HepG2 (cell line): ENCODE data around the gene KAZALD1. TPM values are rescaled to one million over a fixed set of nuclear protein-coding genes. Genes with fewer than 3 reads are reported as not detected.

Source experiments
- ASH2L ChIP-seq: fragments of 300-600, 200-600 bp; sonication (generic); IDR thresholded peaks from 2 replicates; pipeline ENCODE4 v1.7.0; 2017; ENCODE audit warnings: low read depth, mild to moderate bottlenecking, moderate library complexity, mixed read lengths, low read length; ENCODE audit not compliant: insufficient read length
- HNRNPK ChIP-seq: fragments of 200-400 bp; formaldehyde crosslinking; IDR thresholded peaks from 2 replicates; pipeline ENCODE4 v1.6.1; 2018; ENCODE audit warnings: low read length, low read depth, moderate library complexity, mild to moderate bottlenecking; ENCODE audit not compliant: poor library complexity, severe bottlenecking
- KDM5B ChIP-seq: sonication (generic); formaldehyde crosslinking; IDR thresholded peaks from 2 replicates; pipeline ENCODE4 v1.4.0; 2020; ENCODE audit warnings: missing genetic modification reagents, mild to moderate bottlenecking, borderline replicate concordance
- MXD3 ChIP-seq: IDR thresholded peaks from 2 replicates; pipeline ENCODE4 v1.6.1; 2016; ENCODE audit warnings: mild to moderate bottlenecking, missing biosample characterization, missing genetic modification reagents
- MXD4 ChIP-seq: IDR thresholded peaks from 2 replicates; pipeline ENCODE4 v1.6.1; 2016; ENCODE audit warnings: mild to moderate bottlenecking, missing biosample characterization, missing genetic modification reagents
- NR2F2 ChIP-seq: IDR thresholded peaks from 2 replicates; pipeline ENCODE4 v1.6.1; 2012; ENCODE audit warnings: low read depth, inconsistent platforms, borderline replicate concordance
- PPARG ChIP-seq: conservative IDR thresholded peaks from 2 replicates; pipeline ENCODE4 v1.6.1; 2016; ENCODE audit warnings: missing biosample characterization, missing genetic modification reagents
- RARA ChIP-seq: IDR thresholded peaks from 2 replicates; pipeline ENCODE4 v1.6.1; 2016; ENCODE audit warnings: missing genetic modification reagents, missing compliant biosample characterization
- SATB2 ChIP-seq: sonication (generic); formaldehyde crosslinking; IDR thresholded peaks from 2 replicates; pipeline ENCODE4 v1.5.0; 2020; ENCODE audit warnings: missing genetic modification reagents
- SMC3 ChIP-seq: IDR thresholded peaks from 2 replicates; pipeline ENCODE4 v1.6.1; 2011; ENCODE audit warnings: low read length, improper control_type of control experiment
- TCF7 ChIP-seq: sonication (generic); IDR thresholded peaks from 2 replicates; pipeline ENCODE4 v1.6.1; 2016; ENCODE audit warnings: antibody characterized with exemption, low read depth
- TFDP1 ChIP-seq: IDR thresholded peaks from 2 replicates; pipeline ENCODE4 v1.6.1; 2016; ENCODE audit warnings: missing compliant biosample characterization, missing genetic modification reagents, borderline replicate concordance
- ZBED4 ChIP-seq: sonication (generic); formaldehyde crosslinking; IDR thresholded peaks from 2 replicates; pipeline ENCODE4 v1.4.0; 2020; ENCODE audit warnings: missing genetic modification reagents, borderline replicate concordance
- ZFP82 ChIP-seq: sonication (generic); formaldehyde crosslinking; IDR thresholded peaks from 2 replicates; pipeline ENCODE4 v1.5.1; 2020; ENCODE audit warnings: mild to moderate bottlenecking, missing genetic modification reagents, borderline replicate concordance
- ZNF138 ChIP-seq: sonication (generic); formaldehyde crosslinking; IDR thresholded peaks from 2 replicates; pipeline ENCODE4 v1.5.0; 2020; ENCODE audit warnings: mild to moderate bottlenecking, low read depth, missing genetic modification reagents
- ZNF501 ChIP-seq: sonication (generic); formaldehyde crosslinking; IDR thresholded peaks from 2 replicates; pipeline ENCODE4 v1.5.1; 2020; ENCODE audit warnings: mild to moderate bottlenecking, moderate library complexity, missing genetic modification reagents
- ZNF619 ChIP-seq: sonication (generic); formaldehyde crosslinking; IDR thresholded peaks from 2 replicates; pipeline ENCODE4 v1.4.0; 2020; ENCODE audit warnings: mild to moderate bottlenecking, missing genetic modification reagents
- ZNF644 ChIP-seq: IDR thresholded peaks from 2 replicates; pipeline ENCODE4 v1.6.1; 2016; ENCODE audit warnings: low read depth
- ZNF772 ChIP-seq: sonication (generic); formaldehyde crosslinking; IDR thresholded peaks from 2 replicates; pipeline ENCODE4 v1.5.0; 2020; ENCODE audit warnings: mild to moderate bottlenecking, missing genetic modification reagents
- polyA plus RNA-seq, 8 experiments: library from polyadenylated mRNA; depleted of rRNA in 3 of 8; stranded (reverse) in 7 of 8; unstranded in 1 of 8; fragments of >200 nt; fragmentation: Illumina TruSeq in 4 of 8; extraction: Trizol in 4 of 8; gene quantifications; 2 replicates each; pipeline versions ENCODE4 v1.2.1 to v1.2.3, GENCODE V29; 2011 to 2016; ENCODE audit warnings: low read depth in 4 of 8, missing spikeins in 1 of 8, mixed read lengths in 1 of 8; ENCODE audit not compliant: insufficient read depth in 1 of 8
- total RNA-seq, 5 experiments: library from RNA; depleted of rRNA; stranded (reverse); fragments of >200 nt; fragmentation: Illumina TruSeq; extraction: Trizol; gene quantifications; 2 replicates each; pipeline ENCODE4 v1.2.3, GENCODE V29; 2016; ENCODE audit warnings: low read depth in 1 of 5
- TF ChIP-seq, protein P1 (sequence below): sonication (generic); formaldehyde crosslinking; IDR thresholded peaks from 2 replicates; pipeline ENCODE4 v1.4.0; 2020; ENCODE audit warnings: missing genetic modification reagents
- TF ChIP-seq, protein P2 (sequence below): IDR thresholded peaks from 2 replicates; pipeline ENCODE4 v1.6.1; 2016; ENCODE audit warnings: missing genetic modification reagents, missing compliant biosample characterization

The KAZALD1 gene
- total and polyA plus RNA-seq, 2 of the 13 experiments (the other 11 are each of a cell fraction or from before 2014, with no cell fraction given), result 16.7 to 27.7 TPM

DNA sequence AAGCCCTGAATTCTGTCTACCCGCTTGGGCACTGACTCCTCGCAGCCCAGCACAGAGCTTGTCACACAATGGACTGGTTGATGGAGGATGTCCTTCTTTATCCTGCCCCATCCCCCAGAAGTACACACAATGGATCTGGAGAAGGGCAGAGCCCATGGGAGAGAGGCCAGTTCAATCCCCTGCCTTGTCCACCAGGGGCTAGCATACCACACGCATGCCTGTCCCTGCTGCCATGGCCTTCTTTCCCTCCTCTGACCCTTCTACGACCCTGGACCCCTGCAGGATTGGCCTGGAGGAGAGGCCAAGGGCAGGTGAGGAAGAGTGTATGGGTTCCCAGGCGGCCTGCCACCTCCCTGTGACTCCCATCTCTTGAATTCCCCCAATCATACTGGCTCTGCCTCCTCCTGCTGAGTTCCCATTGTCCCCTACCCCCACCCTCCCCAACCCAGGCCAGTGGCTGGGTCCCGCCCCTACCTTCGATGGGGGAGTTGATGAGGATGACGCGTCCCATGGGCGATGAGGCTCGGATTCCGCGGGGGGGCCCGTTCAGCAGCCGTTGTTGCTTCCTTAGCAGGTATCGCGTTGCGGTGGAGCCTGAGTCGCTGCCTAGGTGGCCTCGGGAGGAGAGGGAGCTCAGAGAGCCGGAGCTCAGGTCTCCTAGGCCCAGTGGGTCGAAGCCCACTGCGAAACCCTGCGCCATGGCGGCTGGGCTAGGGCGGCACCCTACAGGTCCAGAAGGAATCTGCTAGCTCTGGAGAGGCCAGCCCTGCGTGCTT is 32.1 kb upstream of the KAZALD1 start (continued):
- TF ChIP-seq ZFP82 (CRISPR knock-in tag), result no peak
- no peak for TF ChIP-seq ASH2L
- TF ChIP-seq NR2F2, result no peak
- TF ChIP-seq SATB2, result no peak
- no peak for TF ChIP-seq ZNF644 (CRISPR knock-in tag)
- no peak for TF ChIP-seq MXD4
- no peak for TF ChIP-seq ZBED4 (CRISPR knock-in tag)
- no peak for TF ChIP-seq TCF7
- TF ChIP-seq ZNF501, result no peak
- peak; percentile 62; the same call in 1 of the 2 replicates for TF ChIP-seq RARA (CRISPR knock-in tag)
- TF ChIP-seq TFDP1, result no peak
- no peak for TF ChIP-seq SMC3
- TF ChIP-seq, protein P1, sequence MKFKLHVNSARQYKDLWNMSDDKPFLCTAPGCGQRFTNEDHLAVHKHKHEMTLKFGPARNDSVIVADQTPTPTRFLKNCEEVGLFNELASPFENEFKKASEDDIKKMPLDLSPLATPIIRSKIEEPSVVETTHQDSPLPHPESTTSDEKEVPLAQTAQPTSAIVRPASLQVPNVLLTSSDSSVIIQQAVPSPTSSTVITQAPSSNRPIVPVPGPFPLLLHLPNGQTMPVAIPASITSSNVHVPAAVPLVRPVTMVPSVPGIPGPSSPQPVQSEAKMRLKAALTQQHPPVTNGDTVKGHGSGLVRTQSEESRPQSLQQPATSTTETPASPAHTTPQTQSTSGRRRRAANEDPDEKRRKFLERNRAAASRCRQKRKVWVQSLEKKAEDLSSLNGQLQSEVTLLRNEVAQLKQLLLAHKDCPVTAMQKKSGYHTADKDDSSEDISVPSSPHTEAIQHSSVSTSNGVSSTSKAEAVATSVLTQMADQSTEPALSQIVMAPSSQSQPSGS (CRISPR knock-in tag), result no peak
- TF ChIP-seq ZNF619 (CRISPR knock-in tag), result no peak
- TF ChIP-seq KDM5B, result peak; percentile 27; the same call in 1 of the 2 replicates
- no peak for TF ChIP-seq HNRNPK
- no peak for TF ChIP-seq ZNF772
- no peak for TF ChIP-seq PPARG
- TF ChIP-seq ZNF138, result no peak
- TF ChIP-seq, protein P2, sequence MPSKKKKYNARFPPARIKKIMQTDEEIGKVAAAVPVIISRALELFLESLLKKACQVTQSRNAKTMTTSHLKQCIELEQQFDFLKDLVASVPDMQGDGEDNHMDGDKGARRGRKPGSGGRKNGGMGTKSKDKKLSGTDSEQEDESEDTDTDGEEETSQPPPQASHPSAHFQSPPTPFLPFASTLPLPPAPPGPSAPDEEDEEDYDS (CRISPR knock-in tag), result no peak
- TF ChIP-seq MXD3 (CRISPR knock-in tag), result no peak
